Stomach smooth muscle (tissue), 2 donors: ENCODE measurements around the gene CENPM.

Source experiments
- H3K27ac ChIP-seq: one replicate; pipeline ENCODE4 v1.7.0; 2013; ENCODE audit warnings: mild to moderate bottlenecking, low read length, inconsistent platforms
- H3K27me3 ChIP-seq, 2 donors: one replicate each; pipeline ENCODE4 v1.7.0; 2013; ENCODE audit warnings: low read length in 2 of 2; ENCODE audit not compliant: insufficient read depth in 2 of 2, control insufficient read depth in 1 of 2
- H3K36me3 ChIP-seq, 2 donors: one replicate each; pipeline ENCODE4 v1.7.0; 2013; ENCODE audit warnings: low read length in 2 of 2; ENCODE audit not compliant: control insufficient read depth in 2 of 2, insufficient read depth in 2 of 2
- H3K4me1 ChIP-seq: one replicate; pipeline ENCODE4 v1.7.0; 2013; ENCODE audit warnings: low read length; ENCODE audit not compliant: control insufficient read depth, insufficient read depth
- H3K4me3 ChIP-seq, 2 donors: one replicate each; pipeline ENCODE4 v1.7.0; 2013; ENCODE audit warnings: low read length in 2 of 2
- H3K9ac ChIP-seq, 2 donors: one replicate each; pipeline ENCODE4 v1.7.0; 2013; ENCODE audit warnings: low read length in 2 of 2, mild to moderate bottlenecking in 1 of 2
- H3K9me3 ChIP-seq, 2 donors: one replicate each; pipeline ENCODE4 v1.7.0; 2013; ENCODE audit warnings: low read length in 2 of 2; ENCODE audit not compliant: control insufficient read depth in 2 of 2
- donor health status: healthy.
- donor health status: Pancreatic carcinoma.

CENPM gene

DNA sequence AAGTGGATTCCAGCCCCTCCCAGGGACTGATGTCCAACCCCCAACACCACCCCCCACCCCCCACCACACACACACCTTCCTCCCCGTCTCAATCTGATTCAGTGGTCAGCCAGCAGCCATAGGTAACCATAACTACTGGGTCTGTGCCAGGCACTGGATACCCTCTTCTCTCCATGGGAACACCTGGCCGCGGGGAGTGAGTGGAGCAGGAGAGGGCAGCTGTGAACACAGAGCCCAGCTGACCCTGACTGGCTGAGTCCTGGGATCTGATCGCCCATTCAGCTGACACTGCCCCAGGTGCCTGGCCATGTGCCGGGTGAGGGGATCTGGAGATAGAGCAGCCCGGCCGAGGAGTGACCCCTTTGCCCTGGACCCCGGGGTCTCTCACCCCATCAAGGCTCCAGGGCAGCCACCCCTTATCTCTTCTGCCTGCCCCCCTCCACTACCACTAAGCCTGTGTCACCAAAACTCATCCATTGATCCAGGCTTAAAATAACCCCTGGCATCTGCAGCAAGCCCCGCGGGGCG is 29.5 kb downstream of the CENPM start:
- Histone ChIP-seq H3K27ac (no peak overlapping the region), H3K4me3 (no peak overlapping the region), H3K4me1 (peaks cover 22% of the 10 kb centered on the region), H3K9me3 (no peaks in the 10 kb centered on the region), H3K9ac (no peak overlapping the region), H3K27me3 (peaks cover 42 to 59% of the 10 kb centered on the region in 2 donors), H3K36me3 (no peaks in the 10 kb centered on the region)

- Histone ChIP-seq H3K27ac (no peak overlapping the region), H3K4me3 (no peak overlapping the region), H3K27me3 (peaks cover 47 to 65% of the 10 kb centered on the region in 2 donors), H3K9ac (no peak overlapping the region), H3K4me1 (peaks cover 22% of the 10 kb centered on the region), H3K9me3 (no peaks in the 10 kb centered on the region), H3K36me3 (no peaks in the 10 kb centered on the region)
Observed at GRCh38 chr22:41916745-41917358, 30.1 kb downstream of the CENPM start.

GRCh38 chr22:41915786-41916493 is 31.0 kb downstream of the CENPM start:
- Histone ChIP-seq H3K9ac (no peak overlapping the region), H3K27ac (no peak overlapping the region), H3K9me3 (no peaks in the 10 kb centered on the region), H3K36me3 (no peaks in the 10 kb centered on the region), H3K4me3 (no peak overlapping the region), H3K4me1 (peaks cover 28% of the 10 kb centered on the region), H3K27me3 (peaks cover 54 to 71% of the 10 kb centered on the region in 2 donors)

DNA sequence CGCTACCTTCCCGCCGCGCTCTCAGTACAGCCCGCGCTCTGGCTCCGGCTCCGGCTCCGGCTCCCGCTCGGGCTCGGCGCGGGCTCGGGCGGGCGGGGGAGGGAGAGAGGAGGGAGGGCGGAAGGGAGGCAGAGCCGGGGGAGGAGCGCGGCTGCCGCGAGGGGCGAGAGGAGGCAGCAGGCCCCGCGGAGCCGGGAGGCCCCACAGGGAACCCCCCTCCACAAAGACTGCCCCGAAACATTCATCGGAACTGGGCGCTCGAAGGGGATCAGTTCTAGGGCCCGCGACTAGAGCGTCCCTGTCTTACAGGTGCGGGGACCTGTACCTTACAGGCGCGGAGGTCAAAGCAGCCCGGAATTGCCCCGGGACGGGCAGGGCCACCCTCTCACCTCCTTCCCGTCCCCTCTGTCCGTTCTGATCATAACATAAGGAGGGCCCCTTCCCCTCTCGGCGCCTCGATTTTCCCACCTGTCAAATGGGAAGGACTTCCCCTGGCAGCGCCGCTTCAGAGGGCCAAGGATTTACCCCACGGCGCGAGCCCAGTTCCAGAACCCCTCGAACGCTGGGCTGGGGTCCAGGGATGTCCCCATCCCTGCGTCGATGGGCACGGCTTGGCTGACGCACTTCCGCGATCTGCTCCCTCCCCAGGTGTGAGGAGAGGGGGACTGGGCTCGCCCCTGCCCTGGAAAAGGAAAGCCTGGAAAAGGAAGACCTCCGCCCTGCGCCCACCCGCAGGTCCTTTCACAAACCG is 31.7 kb downstream of the CENPM start, which contains the start of gene SHISA8:
Gene SHISA8, minus strand, starts transcription at position 40 of the 751 bp plus-strand sequence. CDS start 407 bp downstream, outside the sequence.
- Histone ChIP-seq H3K27ac (no peak within 1 kb of the TSS), H3K4me3 (peak within 1 kb of the TSS; percentile 12 to 63), H3K27me3 (peaks cover 56 to 79% of the 10 kb centered on the region in 2 donors), H3K9ac (no peak within 1 kb of the TSS), H3K36me3 (no peaks in the 10 kb centered on the region), H3K4me1 (peaks cover 35% of the 10 kb centered on the region), H3K9me3 (no peaks in the 10 kb centered on the region)

- Histone ChIP-seq H3K4me1 (peaks cover 35% of the 10 kb centered on the region), H3K27me3 (peaks cover 55 to 81% of the 10 kb centered on the region in 2 donors), H3K4me3 (peak overlapping the region in 1 of 2 donors; percentile 47), H3K36me3 (no peaks in the 10 kb centered on the region), H3K9ac (no peak overlapping the region), H3K27ac (no peak overlapping the region), H3K9me3 (no peaks in the 10 kb centered on the region)
Observed at GRCh38 chr22:41914611-41915034, 32.3 kb downstream of the CENPM start.

DNA sequence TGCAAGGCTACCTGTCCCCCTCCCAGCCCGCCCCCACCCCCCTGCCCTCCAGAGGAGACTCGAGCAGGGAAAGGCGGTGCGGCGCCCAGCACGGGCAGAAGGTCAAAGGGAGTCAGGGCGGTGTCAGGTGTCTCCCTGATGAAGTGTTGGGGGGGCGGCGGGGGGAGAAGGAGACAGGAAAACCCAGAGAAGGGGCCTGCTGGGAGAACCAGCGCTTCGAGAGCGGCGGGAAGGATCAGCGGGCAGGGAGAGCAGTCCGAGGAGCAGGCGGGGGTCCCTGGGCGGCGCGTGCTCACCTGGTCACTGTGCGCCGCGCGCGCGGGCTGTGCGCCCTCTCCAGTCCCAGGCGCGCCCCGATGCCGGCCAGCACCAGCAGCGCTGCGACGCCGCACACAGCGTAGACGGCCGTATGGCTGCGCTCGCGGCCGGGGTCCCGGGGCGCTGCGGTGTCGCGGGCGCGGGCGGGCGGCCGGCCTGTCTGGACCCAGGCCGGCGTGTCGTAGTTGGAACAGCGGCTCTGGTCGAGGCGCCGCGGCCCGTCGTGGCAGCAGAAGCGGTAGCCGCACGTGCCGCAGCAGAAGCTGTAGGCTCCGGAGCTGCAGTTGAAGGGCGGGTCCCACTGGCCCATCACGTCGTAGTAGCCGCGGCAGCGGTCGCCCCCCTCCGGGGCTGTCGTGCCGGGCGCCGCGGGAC is 33.0 kb downstream of the CENPM start:
- Histone ChIP-seq H3K27ac (no peak overlapping the region), H3K9me3 (no peaks in the 10 kb centered on the region), H3K4me1 (peaks cover 34% of the 10 kb centered on the region), H3K9ac (no peak overlapping the region), H3K27me3 (peaks cover 52 to 79% of the 10 kb centered on the region in 2 donors), H3K4me3 (peak overlapping the region in 1 of 2 donors; percentile 47), H3K36me3 (no peaks in the 10 kb centered on the region)

GRCh38 chr22:41913040-41913719 is 33.8 kb downstream of the CENPM start:
- peaks cover 36% of the 10 kb centered on the region for H3K4me1 ChIP-seq
- H3K4me3 ChIP-seq: no peak overlapping the region
- H3K27ac ChIP-seq: no peak overlapping the region
- no peaks in the 10 kb centered on the region for H3K36me3 ChIP-seq
- no peak overlapping the region for H3K9ac ChIP-seq
- H3K9me3 ChIP-seq: no peaks in the 10 kb centered on the region
- H3K27me3 ChIP-seq: peaks cover 50 to 77% of the 10 kb centered on the region in 2 donors

- peaks cover 36% of the 10 kb centered on the region for H3K4me1 ChIP-seq
- H3K4me3 ChIP-seq: no peak overlapping the region
- no peaks in the 10 kb centered on the region for H3K9me3 ChIP-seq
- H3K27me3 ChIP-seq: peaks cover 45 to 73% of the 10 kb centered on the region in 2 donors
- H3K36me3 ChIP-seq: no peaks in the 10 kb centered on the region
- no peak overlapping the region for H3K9ac ChIP-seq
- H3K27ac ChIP-seq: no peak overlapping the region
Observed at GRCh38 chr22:41912338-41913039, 34.5 kb downstream of the CENPM start.

DNA sequence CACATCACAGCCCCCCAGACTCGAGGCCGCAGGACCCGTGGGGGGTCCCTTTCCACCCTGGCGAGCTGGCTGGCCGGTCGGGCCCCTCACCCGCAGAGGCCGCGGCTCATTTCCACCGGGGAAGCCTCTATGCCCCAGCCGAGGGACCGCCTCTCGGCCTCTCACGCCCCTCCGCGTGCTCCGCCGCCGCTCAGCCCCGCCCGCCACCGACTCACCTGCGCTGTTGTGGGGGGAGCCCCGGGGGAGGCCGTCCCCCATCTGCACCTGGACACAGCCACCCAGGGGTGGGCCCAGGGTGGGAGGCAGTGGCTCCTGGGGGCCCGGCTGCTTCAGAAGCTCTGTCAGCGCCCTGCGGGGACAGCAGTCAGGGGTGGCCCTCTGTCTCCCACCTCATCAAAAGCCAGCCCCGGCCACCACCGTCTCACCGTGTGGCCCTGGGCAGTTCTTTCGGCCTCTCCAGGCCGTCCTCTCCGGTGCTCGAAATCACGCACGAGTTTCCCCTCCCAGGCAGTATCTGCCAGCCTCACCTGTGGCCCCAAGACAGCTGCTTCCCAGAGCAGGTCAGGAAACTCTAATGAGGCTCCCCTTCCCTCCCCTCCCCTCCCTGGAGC is 35.8 kb downstream of the CENPM start:
- H3K4me1 ChIP-seq: peaks cover 36% of the 10 kb centered on the region
- no peaks in the 10 kb centered on the region for H3K36me3 ChIP-seq
- peaks cover 40 to 62% of the 10 kb centered on the region in 2 donors for H3K27me3 ChIP-seq
- H3K27ac ChIP-seq: no peak overlapping the region
- no peaks in the 10 kb centered on the region for H3K9me3 ChIP-seq
- H3K4me3 ChIP-seq: peak overlapping the region in 1 of 2 donors; percentile 61
- H3K9ac ChIP-seq: no peak overlapping the region
